Mesenchymal stem cell (in vitro differentiated cells and primary cell): ENCODE results near the gene HIF3A.

Experiments
- DNase-seq: peaks from one replicate; pipeline ENCODE4 v3.0.0-alpha.2; 2013
- H2AFZ ChIP-seq: one replicate; pipeline ENCODE4 v1.6.1; 2013; ENCODE audit warnings: low read depth, mild to moderate bottlenecking, control low read depth, inconsistent platforms, low read length, moderate library complexity
- H2AK5ac ChIP-seq: 2 replicates; pipeline ENCODE4 v1.6.1; 2013; ENCODE audit warnings: low read length, moderate library complexity, mild to moderate bottlenecking, inconsistent platforms; ENCODE audit not compliant: severe bottlenecking
- H2BK120ac ChIP-seq: one replicate; pipeline ENCODE4 v1.6.1; 2013; ENCODE audit warnings: low read depth, mild to moderate bottlenecking, inconsistent platforms, low read length, moderate library complexity
- H2BK12ac ChIP-seq, 2 experiments: one replicate each; pipeline ENCODE4 v1.6.1; 2013; ENCODE audit warnings: inconsistent platforms in 2 of 2, low read length in 2 of 2, mild to moderate bottlenecking in 2 of 2, moderate library complexity in 2 of 2, control low read depth in 1 of 2
- H2BK15ac ChIP-seq: one replicate; pipeline ENCODE4 v1.6.1; 2013; ENCODE audit warnings: mild to moderate bottlenecking, low read depth, inconsistent platforms; ENCODE audit not compliant: poor library complexity, severe bottlenecking
- H2BK5ac ChIP-seq: 2 replicates; pipeline ENCODE4 v1.6.1; 2013; ENCODE audit warnings: low read depth, mild to moderate bottlenecking, low read length, control low read depth, inconsistent platforms; ENCODE audit not compliant: poor library complexity, severe bottlenecking
- H3K14ac ChIP-seq, 2 experiments: one replicate each; pipeline ENCODE4 v1.6.1; 2013; ENCODE audit warnings: inconsistent platforms in 2 of 2, low read length in 2 of 2, control low read depth in 1 of 2, mild to moderate bottlenecking in 1 of 2, moderate library complexity in 1 of 2
- H3K18ac ChIP-seq, 2 experiments: one replicate each; pipeline ENCODE4 v1.6.1; 2013; ENCODE audit warnings: inconsistent platforms in 2 of 2, low read length in 2 of 2, control low read depth in 1 of 2, low read depth in 1 of 2, mild to moderate bottlenecking in 1 of 2
- H3K23ac ChIP-seq, 2 experiments: one replicate each; pipeline ENCODE4 v1.6.1; 2013; ENCODE audit warnings: inconsistent platforms in 2 of 2, low read length in 2 of 2, mild to moderate bottlenecking in 2 of 2, moderate library complexity in 2 of 2, control low read depth in 1 of 2
- H3K27ac ChIP-seq: 2 replicates; pipeline ENCODE4 v1.5.1; 2013; ENCODE audit warnings: mild to moderate bottlenecking, moderate library complexity, low read length, control low read depth, inconsistent platforms; ENCODE audit not compliant: poor library complexity, severe bottlenecking
- H3K27me3 ChIP-seq, 2 experiments: 2 replicates each; pipeline versions ENCODE4 v1.6.1 to v1.7.0; 2013; ENCODE audit warnings: low read length in 2 of 2, mild to moderate bottlenecking in 2 of 2, moderate library complexity in 2 of 2, control low read depth in 1 of 2, inconsistent platforms in 1 of 2; ENCODE audit not compliant: control insufficient read depth in 1 of 2, insufficient read depth in 1 of 2
- H3K36me3 ChIP-seq, 2 experiments: 2 replicates each; pipeline versions ENCODE4 v1.6.1 to v1.7.0; 2013; ENCODE audit warnings: low read length in 2 of 2, control low read depth in 1 of 2, inconsistent platforms in 1 of 2, low read depth in 1 of 2, mild to moderate bottlenecking in 1 of 2; ENCODE audit not compliant: insufficient read depth in 2 of 2, control insufficient read depth in 1 of 2
- H3K4ac ChIP-seq, 2 experiments: one replicate each; pipeline ENCODE4 v1.6.1; 2013; ENCODE audit warnings: inconsistent platforms in 2 of 2, low read length in 2 of 2, mild to moderate bottlenecking in 2 of 2, moderate library complexity in 2 of 2, control low read depth in 1 of 2, low read depth in 1 of 2
- H3K4me1 ChIP-seq: 2 replicates; pipeline ENCODE4 v1.6.1; 2013; ENCODE audit warnings: low read depth, low read length, control low read depth; ENCODE audit not compliant: control insufficient read depth, insufficient read depth
- H3K4me2 ChIP-seq: 2 replicates; pipeline ENCODE4 v1.6.1; 2013; ENCODE audit warnings: low read length, mild to moderate bottlenecking, inconsistent platforms; ENCODE audit not compliant: poor library complexity, severe bottlenecking
- H3K4me3 ChIP-seq, 2 experiments: 2 replicates each; pipeline versions ENCODE4 v1.5.1 to v1.7.0; 2013; ENCODE audit warnings: low read length in 2 of 2, mild to moderate bottlenecking in 2 of 2, control low read depth in 1 of 2, low read depth in 1 of 2; ENCODE audit not compliant: insufficient read depth in 1 of 2
- H3K79me1 ChIP-seq: replicated peaks from 2 replicates; pipeline ENCODE4 v1.6.1; 2013; ENCODE audit warnings: mild to moderate bottlenecking, control low read depth, low read length, inconsistent platforms; ENCODE audit not compliant: poor library complexity, severe bottlenecking
- H3K9ac ChIP-seq: 2 replicates; pipeline ENCODE4 v1.7.0; 2013; ENCODE audit warnings: mild to moderate bottlenecking, low read length, moderate library complexity
- H3K9me3 ChIP-seq: 2 replicates; pipeline ENCODE4 v1.7.0; 2013; ENCODE audit warnings: mild to moderate bottlenecking, low read length; ENCODE audit not compliant: control insufficient read depth
- H4K8ac ChIP-seq: one replicate; pipeline ENCODE4 v1.6.1; 2013; ENCODE audit warnings: inconsistent platforms, mild to moderate bottlenecking, low read length, moderate library complexity
- H4K91ac ChIP-seq: one replicate; pipeline ENCODE4 v1.6.1; 2013; ENCODE audit warnings: mild to moderate bottlenecking, low read length, inconsistent platforms
- WGBS: methylation state at CpG from one replicate; pipeline ENCODE4 v1.1.7; 2013; ENCODE audit warnings: mixed read lengths; 5-methylcytosine and 5-hydroxymethylcytosine counted together

Gene HIF3A

GRCh38 chr19:46349311-46349993 is 52.6 kb downstream of the HIF3A start:
- no peaks in the 10 kb centered on the region for H3K9me3 ChIP-seq
- H2BK5ac ChIP-seq = no peak overlapping the region
- H4K91ac ChIP-seq = no peak overlapping the region
- H3K4me1 ChIP-seq = peaks cover 43% of the 10 kb centered on the region
- no peak overlapping the region for H2BK15ac ChIP-seq
- H3K14ac ChIP-seq = peak overlapping the region in 1 of 2 experiments; percentile 31
- H3K4ac ChIP-seq = no peak overlapping the region
- no peak for DNase-seq
- H3K36me3 ChIP-seq = peaks cover 21 to 22% of the 10 kb centered on the region in 2 experiments
- H2AK5ac ChIP-seq = peak overlapping the region; percentile 4
- peak overlapping the region in 1 of 2 experiments; percentile 35 for H3K23ac ChIP-seq
- no peak overlapping the region for H4K8ac ChIP-seq
- no peak overlapping the region for H2BK120ac ChIP-seq
- peaks cover 20% of the 10 kb centered on the region for H3K79me1 ChIP-seq
- peak overlapping the region; percentile 11 for H3K4me2 ChIP-seq
- H2BK12ac ChIP-seq = no peak overlapping the region
- H3K9ac ChIP-seq = peak overlapping the region; percentile 45
- no peak overlapping the region for H3K27ac ChIP-seq
- no peaks in the 10 kb centered on the region for H3K27me3 ChIP-seq
- H3K18ac ChIP-seq = no peak overlapping the region
- peak overlapping the region in 1 of 2 experiments; percentile 24 for H3K4me3 ChIP-seq
- 88% methylated on average over 11 of the region's 11 CpGs for WGBS
- no peak overlapping the region for H2AFZ ChIP-seq

GRCh38 chr19:46350029-46350757 is 53.4 kb downstream of the HIF3A start:
- H4K8ac ChIP-seq = peak overlapping the region; percentile 10
- 83% methylated on average over 8 of the region's 8 CpGs for WGBS
- H3K9me3 ChIP-seq = no peaks in the 10 kb centered on the region
- H3K9ac ChIP-seq = peak overlapping the region; percentile 70
- peak overlapping the region; percentile 71 for H3K27ac ChIP-seq
- peak overlapping the region; percentile 40 to 61 for H3K18ac ChIP-seq
- no peak overlapping the region for H2BK12ac ChIP-seq
- no peak for DNase-seq
- H4K91ac ChIP-seq = peak overlapping the region; percentile 14
- no peak overlapping the region for H3K23ac ChIP-seq
- H3K4ac ChIP-seq = peak overlapping the region in 1 of 2 experiments; percentile 3
- peak overlapping the region; percentile 0 for H2AK5ac ChIP-seq
- H2BK120ac ChIP-seq = no peak overlapping the region
- H3K27me3 ChIP-seq = no peaks in the 10 kb centered on the region
- peaks cover 48% of the 10 kb centered on the region for H3K4me1 ChIP-seq
- H2BK5ac ChIP-seq = no peak overlapping the region
- H3K36me3 ChIP-seq = peaks cover 28 to 29% of the 10 kb centered on the region in 2 experiments
- H3K4me2 ChIP-seq = no peak overlapping the region
- H3K14ac ChIP-seq = no peak overlapping the region
- H2BK15ac ChIP-seq = peak overlapping the region; percentile 85
- peaks cover 25% of the 10 kb centered on the region for H3K79me1 ChIP-seq
- no peak overlapping the region for H2AFZ ChIP-seq
- peak overlapping the region in 1 of 2 experiments; percentile 6 for H3K4me3 ChIP-seq

GRCh38 chr19:46350758-46351159 is 53.9 kb downstream of the HIF3A start:
- 61% methylated on average over 8 of the region's 8 CpGs for WGBS

More at GRCh38 chr19:46350758-46351159, 53.9 kb downstream of the HIF3A start:
- Histone ChIP-seq H3K27ac (peak overlapping the region; percentile 71), H3K27me3 (no peaks in the 10 kb centered on the region), H3K79me1 (peaks cover 30% of the 10 kb centered on the region), H2BK15ac (peak overlapping the region; percentile 44), H3K4me3 (peak overlapping the region in 1 of 2 experiments; percentile 6), H3K9me3 (no peaks in the 10 kb centered on the region), H2BK12ac (peak overlapping the region in 1 of 2 experiments; percentile 4), H3K4me2 (no peak overlapping the region), H3K18ac (peak overlapping the region; percentile 40 to 61), H3K36me3 (peaks cover 34 to 35% of the 10 kb centered on the region in 2 experiments), H4K8ac (peak overlapping the region; percentile 10), H2BK5ac (no peak overlapping the region), H2AK5ac (peak overlapping the region; percentile 3), H3K4ac (peak overlapping the region in 1 of 2 experiments; percentile 3), H3K9ac (peak overlapping the region; percentile 70), H3K14ac (no peak overlapping the region), H2AFZ (no peak overlapping the region), H2BK120ac (no peak overlapping the region), H3K23ac (no peak overlapping the region), H4K91ac (peak overlapping the region; percentile 23), H3K4me1 (peaks cover 54% of the 10 kb centered on the region)
- DNase-seq = no peak
